HepG2 (cell line): ENCODE data around the gene NPC2. TPM values are rescaled to one million over a fixed set of nuclear protein-coding genes. Genes with fewer than 3 reads are reported as not detected.

ENCODE experiments used
- ARNT2 ChIP-seq: sonication (generic); formaldehyde crosslinking; IDR thresholded peaks from 2 replicates; pipeline ENCODE4 v1.8.0; 2022; ENCODE audit warnings: mild to moderate bottlenecking, low read depth, missing genetic modification reagents, moderate library complexity
- FOXP1 ChIP-seq, 2 experiments: fragments of 450-650 bp in 1 of 2; IDR thresholded peaks; 2 replicates each; pipeline ENCODE4 v1.6.1; 2017 to 2018; ENCODE audit warnings: antibody characterized with exemption in 1 of 2
- KDM2A ChIP-seq: sonication (generic); formaldehyde crosslinking; IDR thresholded peaks from 2 replicates; pipeline ENCODE4 v1.4.0; 2020; ENCODE audit warnings: low read depth, missing genetic modification reagents, borderline replicate concordance
- NONO ChIP-seq, 2 experiments: fragments of 450-650 bp in 1 of 2; sonication (generic) in 1 of 2; formaldehyde crosslinking in 1 of 2; IDR thresholded peaks in 1 of 2; conservative IDR thresholded peaks in 1 of 2; 2 replicates each; pipeline versions ENCODE4 v1.6.1 to v1.8.0; 2017 to 2022; ENCODE audit warnings: mild to moderate bottlenecking in 1 of 2, missing genetic modification reagents in 1 of 2, moderate library complexity in 1 of 2
- PLRG1 ChIP-seq: fragments of 450-650 bp; conservative IDR thresholded peaks from 2 replicates; pipeline ENCODE4 v1.6.1; 2016
- POLR2G ChIP-seq: fragments of 200-400 bp; formaldehyde crosslinking; IDR thresholded peaks from 2 replicates; pipeline ENCODE4 v1.6.1; 2018; ENCODE audit warnings: mild to moderate bottlenecking, low read depth, low read length, moderate library complexity
- SATB2 ChIP-seq: sonication (generic); formaldehyde crosslinking; IDR thresholded peaks from 2 replicates; pipeline ENCODE4 v1.5.0; 2020; ENCODE audit warnings: missing genetic modification reagents
- SRSF1 ChIP-seq: fragments of 200-400 bp; formaldehyde crosslinking; optimal IDR thresholded peaks from 2 replicates; pipeline ENCODE3; 2017; ENCODE audit warnings: mild to moderate bottlenecking, low read depth, low read length, moderate library complexity
- ZBTB46 ChIP-seq: sonication (generic); formaldehyde crosslinking; IDR thresholded peaks from 2 replicates; pipeline ENCODE4 v1.4.0; 2020; ENCODE audit warnings: mild to moderate bottlenecking, missing genetic modification reagents, borderline replicate concordance
- ZFP82 ChIP-seq: sonication (generic); formaldehyde crosslinking; IDR thresholded peaks from 2 replicates; pipeline ENCODE4 v1.5.1; 2020; ENCODE audit warnings: mild to moderate bottlenecking, missing genetic modification reagents, borderline replicate concordance
- ZNF282 ChIP-seq: fragments of 450-650 bp; IDR thresholded peaks from 2 replicates; pipeline ENCODE4 v1.6.1; 2018; ENCODE audit not compliant: partially characterized antibody
- ZNF407 ChIP-seq: sonication (generic); formaldehyde crosslinking; IDR thresholded peaks from one replicate; pipeline ENCODE4 v1.5.1; 2020; ENCODE audit warnings: mild to moderate bottlenecking, missing genetic modification reagents; ENCODE audit errors: not compliant biosample characterization
- ZNF629 ChIP-seq: sonication (generic); formaldehyde crosslinking; conservative IDR thresholded peaks from 2 replicates; pipeline ENCODE4 v1.5.0; 2020; ENCODE audit warnings: missing genetic modification reagents
- ZNF644 ChIP-seq: IDR thresholded peaks from 2 replicates; pipeline ENCODE4 v1.6.1; 2016; ENCODE audit warnings: low read depth
- ZNF672 ChIP-seq: sonication (generic); formaldehyde crosslinking; IDR thresholded peaks from 2 replicates; pipeline ENCODE4 v1.8.1; 2022; ENCODE audit warnings: missing genetic modification reagents
- ZNF720 ChIP-seq: sonication (generic); formaldehyde crosslinking; IDR thresholded peaks from 2 replicates; pipeline ENCODE4 v1.4.0; 2020; ENCODE audit warnings: missing genetic modification reagents
- ZNF761 ChIP-seq: sonication (generic); formaldehyde crosslinking; conservative IDR thresholded peaks from 2 replicates; pipeline ENCODE4 v1.4.0; 2020; ENCODE audit warnings: mild to moderate bottlenecking, missing genetic modification reagents
- ZNF768 ChIP-seq: sonication (generic); formaldehyde crosslinking; IDR thresholded peaks from 2 replicates; pipeline ENCODE4 v1.4.0; 2020; ENCODE audit warnings: missing genetic modification reagents
- ZNF775 ChIP-seq: sonication (generic); formaldehyde crosslinking; IDR thresholded peaks from 2 replicates; pipeline ENCODE4 v1.4.0; 2020; ENCODE audit warnings: missing genetic modification reagents, mild to moderate bottlenecking, moderate library complexity, borderline replicate concordance
- ZNF850 ChIP-seq: sonication (generic); formaldehyde crosslinking; conservative IDR thresholded peaks from 2 replicates; pipeline ENCODE4 v1.9.0; 2021; ENCODE audit warnings: mild to moderate bottlenecking, missing genetic modification reagents
- polyA plus RNA-seq, 8 experiments: library from polyadenylated mRNA; depleted of rRNA in 3 of 8; stranded (reverse) in 7 of 8; unstranded in 1 of 8; fragments of >200 nt; fragmentation: Illumina TruSeq in 4 of 8; extraction: Trizol in 4 of 8; gene quantifications; 2 replicates each; pipeline versions ENCODE4 v1.2.1 to v1.2.3, GENCODE V29; 2011 to 2016; ENCODE audit warnings: low read depth in 4 of 8, missing spikeins in 1 of 8, mixed read lengths in 1 of 8; ENCODE audit not compliant: insufficient read depth in 1 of 8
- total RNA-seq, 5 experiments: library from RNA; depleted of rRNA; stranded (reverse); fragments of >200 nt; fragmentation: Illumina TruSeq; extraction: Trizol; gene quantifications; 2 replicates each; pipeline ENCODE4 v1.2.3, GENCODE V29; 2016; ENCODE audit warnings: low read depth in 1 of 5

The NPC2 gene
- total and polyA plus RNA-seq, 2 of the 13 experiments (the other 11 are each of a cell fraction or from before 2014, with no cell fraction given), result 132 to 164 TPM

- no peak for TF ChIP-seq SATB2 (CRISPR knock-in tag)
- no peak for TF ChIP-seq ZNF672
- peak; percentile 76; the same call in 1 of the 2 replicates for TF ChIP-seq ARNT2 (CRISPR knock-in tag)
- no peak for TF ChIP-seq SRSF1
- TF ChIP-seq ZNF644 (CRISPR knock-in tag), result no peak
- TF ChIP-seq ZNF850, result peak; percentile 77; the same call in 1 of the 2 replicates
- no peak for TF ChIP-seq ZNF282
- TF ChIP-seq ZNF629, result no peak
- no peak for TF ChIP-seq NONO (IDR thresholded peaks at IDR 0.05)
- 0 out of 2 replicates have a peak, but pooled peaks have one; percentile 46 for TF ChIP-seq NONO (CRISPR knock-in tag; conservative IDR thresholded peaks at IDR 0.05)
- 0 out of 2 replicates have a peak, but pooled peaks have one; percentile 50 for TF ChIP-seq ZNF761
- 0 out of 2 replicates have a peak, but pooled peaks have one; percentile 63 for TF ChIP-seq ZFP82
- TF ChIP-seq PLRG1, result no peak
- no peak for TF ChIP-seq ZNF768 (CRISPR knock-in tag)
- TF ChIP-seq ZNF775 (CRISPR knock-in tag), result no peak
- no peak for TF ChIP-seq ZNF720 (CRISPR knock-in tag)
- no peak for TF ChIP-seq ZBTB46
- TF ChIP-seq ZNF407 (CRISPR knock-in tag), result no peak
- TF ChIP-seq FOXP1 (IDR thresholded peaks at IDR 0.05), result no peak
- no peak for TF ChIP-seq FOXP1 (CRISPR knock-in tag; IDR thresholded peaks at IDR 0.05)
- peak; percentile 82 for TF ChIP-seq POLR2G
- TF ChIP-seq KDM2A, result peak; percentile 23; the same call in 1 of the 2 replicates
Measured at GRCh38 chr14:74493343-74494261, 497 bp upstream of the NPC2 start, which contains the start of gene ISCA2 (continued).
